ENCODE results near the gene ETF1.

Gene ETF1

GRCh38 chr5:138563340-138564118, 20.5 kb upstream of the ETF1 start:
- no peak for DNase-seq (ENCODE audit: low spot score)

- no peak for DNase-seq (ENCODE audit: low spot score)
Observed at GRCh38 chr5:138560971-138561370, 17.9 kb upstream of the ETF1 start.

- DNase-seq (ENCODE audit: low spot score), result no peak
Observed at GRCh38 chr5:138559937-138560336, 16.9 kb upstream of the ETF1 start.

GRCh38 chr5:138557677-138558076, 14.6 kb upstream of the ETF1 start:
- DNase-seq (ENCODE audit: low spot score), result no peak

DNA sequence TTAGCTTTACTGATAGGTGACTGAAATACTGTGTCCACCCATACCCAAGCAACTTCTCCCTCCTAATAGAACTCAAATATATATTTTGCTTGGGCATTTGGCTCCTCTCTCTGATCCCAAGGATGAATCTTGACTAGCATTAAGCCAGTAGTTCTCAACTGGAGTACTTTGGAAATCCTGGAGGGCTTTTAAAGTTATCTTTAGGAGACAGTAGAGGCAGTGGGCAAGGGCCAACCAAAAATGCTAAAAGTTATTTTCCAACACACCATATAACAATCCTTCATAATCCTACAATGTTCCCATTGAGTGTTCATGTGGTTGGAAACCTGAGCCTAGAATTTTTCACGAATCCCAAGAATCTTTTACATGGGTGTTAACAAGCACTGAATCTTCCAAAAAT, 11.1 kb upstream of the ETF1 start:
- DNase-seq (ENCODE audit: low spot score), result no peak

GRCh38 chr5:138553437-138554095, 10.5 kb upstream of the ETF1 start:
- no peak for DNase-seq (ENCODE audit: low spot score)

GRCh38 chr5:138552657-138553056, 9.6 kb upstream of the ETF1 start:
- DNase-seq (ENCODE audit: low spot score), result no peak

DNA sequence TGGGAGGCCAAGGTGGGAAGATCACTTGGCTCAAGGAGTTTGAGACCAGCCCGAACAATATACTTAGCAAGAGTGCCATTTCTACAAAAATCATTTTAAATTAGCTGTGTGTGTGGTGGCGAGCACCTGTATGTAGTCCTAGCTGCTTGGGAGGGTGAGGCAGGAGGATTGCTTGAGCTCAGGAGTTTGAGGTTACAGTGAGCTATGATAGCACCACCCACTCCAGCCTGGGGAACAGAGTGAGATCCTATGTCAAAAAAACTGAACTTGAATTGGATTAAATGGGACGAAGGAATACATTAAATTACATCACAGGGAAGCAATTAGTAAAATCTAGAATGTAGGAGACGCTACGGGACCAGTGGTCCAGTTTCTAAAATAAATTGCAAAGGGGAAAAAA, 6.4 kb upstream of the ETF1 start:
- no peak for DNase-seq (ENCODE audit: low spot score)

GRCh38 chr5:138545919-138546562, 3.0 kb upstream of the ETF1 start:
- DNase-seq (ENCODE audit: low spot score), result no peak

DNA sequence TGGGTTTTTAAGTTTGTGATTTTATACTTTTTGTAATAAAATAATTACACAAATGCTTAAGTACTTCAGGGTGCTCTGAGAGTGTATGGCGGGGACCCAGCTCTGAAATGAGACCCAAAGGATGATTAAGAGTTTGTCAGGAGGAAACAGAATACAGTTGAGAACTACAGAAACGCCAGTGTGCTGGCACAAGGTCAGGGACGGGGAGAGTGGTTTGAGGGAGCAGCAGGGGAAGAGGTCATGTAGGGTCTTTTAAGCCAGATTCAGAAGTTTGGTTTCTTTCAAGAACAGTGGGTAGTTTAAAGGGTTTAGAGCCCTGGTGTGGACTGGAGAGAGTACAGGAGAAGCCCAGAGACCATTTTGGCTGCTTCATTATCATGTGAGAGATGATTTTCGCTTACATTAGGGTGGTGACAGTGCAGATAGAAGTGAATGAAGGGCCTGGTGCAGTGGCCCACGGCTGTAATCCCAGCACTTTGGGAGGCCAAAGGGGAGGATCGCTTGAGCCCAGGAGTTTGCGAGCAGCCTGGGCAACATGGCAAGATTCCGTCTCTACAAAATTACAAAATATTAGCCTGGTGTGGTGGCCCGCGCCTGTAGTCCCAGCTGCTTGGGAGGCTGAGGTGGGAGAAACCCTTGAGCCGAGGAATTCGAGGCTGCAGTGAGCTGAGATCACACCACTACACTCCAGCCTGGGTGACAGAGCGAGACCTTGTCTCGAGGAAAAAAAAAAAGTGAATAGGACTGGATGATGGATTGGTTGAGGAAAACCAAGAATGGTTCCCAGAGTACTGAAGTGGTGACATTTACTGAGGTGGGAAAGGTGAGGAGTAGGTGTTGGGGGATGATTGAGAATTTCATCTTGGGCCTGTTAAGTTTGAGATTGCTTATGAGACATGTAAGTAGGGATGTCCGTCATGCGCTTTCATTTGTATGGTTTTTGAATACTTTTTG, 1.4 kb upstream of the ETF1 start:
- DNase-seq (ENCODE audit: low spot score), result no peak

GRCh38 chr5:138543730-138544104, 681 bp upstream of the ETF1 start:
- DNase-seq (ENCODE audit: low spot score), result peak; percentile 70

DNA sequence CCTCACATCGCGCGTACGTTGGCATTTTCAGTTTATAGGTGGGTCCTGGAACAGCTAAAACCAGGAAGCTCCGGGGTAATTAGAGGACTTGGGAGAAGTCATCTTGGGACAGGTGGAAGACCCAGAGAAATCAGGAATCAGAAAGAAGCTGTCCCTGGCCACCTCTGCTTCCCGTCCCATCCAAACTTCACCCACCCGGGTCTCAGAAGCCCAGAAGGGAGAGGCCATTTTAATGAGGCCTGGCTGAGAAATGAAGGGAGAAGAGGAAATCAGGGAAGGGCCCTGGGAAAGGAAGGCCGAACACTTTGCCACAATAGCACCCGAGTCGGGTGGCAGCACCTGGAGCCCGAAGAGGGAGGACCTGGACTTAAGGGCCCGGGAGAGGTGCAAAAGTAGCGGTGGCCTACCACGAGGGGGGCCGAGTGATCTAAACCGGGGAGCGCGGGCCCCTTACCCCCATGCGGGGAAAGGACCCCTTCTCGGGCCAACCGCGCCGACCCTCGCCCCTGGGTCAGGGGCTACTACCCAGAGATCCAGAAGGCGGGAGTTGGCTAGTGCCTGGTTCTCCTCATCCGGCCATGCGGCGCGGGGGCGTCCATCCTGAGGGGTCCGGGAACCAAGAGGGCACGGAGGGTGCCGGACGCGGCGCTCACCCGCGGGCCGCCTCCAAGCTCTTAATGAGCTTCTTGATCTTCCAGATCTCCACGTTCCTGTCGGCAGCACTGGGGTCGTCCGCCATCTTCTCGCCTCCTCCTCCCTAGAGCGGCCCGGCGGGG, 668 bp downstream of the ETF1 start:
- DNase-seq (ENCODE audit: low spot score), result peak; percentile 27

DNA sequence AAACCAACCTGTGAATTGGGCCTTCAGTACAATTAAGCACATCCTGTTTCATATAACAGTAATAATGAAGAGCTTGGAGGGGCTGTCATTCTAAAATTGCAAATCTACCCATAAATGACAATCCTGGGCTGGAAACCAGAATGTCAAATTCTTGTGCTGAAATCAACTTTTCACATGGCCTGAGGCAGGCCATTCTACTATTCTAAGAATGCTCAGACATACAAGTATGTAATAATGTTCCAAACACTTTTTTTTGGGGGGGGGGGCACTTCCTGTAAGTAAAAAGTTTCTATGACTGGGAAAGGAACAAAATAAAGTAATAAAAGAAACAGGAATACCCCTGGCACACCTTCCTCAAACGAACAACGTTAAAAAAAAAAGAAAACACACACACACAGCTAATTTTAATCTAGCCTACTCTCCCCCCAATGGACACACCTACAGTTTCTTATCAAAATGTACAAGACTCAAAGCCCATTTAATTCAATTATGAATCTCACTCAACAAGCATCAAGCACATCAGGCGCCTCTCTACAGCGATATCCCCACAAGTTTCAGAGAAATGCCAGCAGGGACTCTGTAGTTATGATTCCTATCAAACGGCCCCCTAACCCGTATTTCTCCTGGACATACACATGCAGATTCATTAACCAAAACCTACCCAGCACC, 1.4 kb downstream of the ETF1 start:
- no peak for DNase-seq (ENCODE audit: low spot score)

GRCh38 chr5:138539791-138540190, 3.2 kb downstream of the ETF1 start:
- no peak for DNase-seq (ENCODE audit: low spot score)

GRCh38 chr5:138538943-138539627, 4.0 kb downstream of the ETF1 start:
- no peak for DNase-seq (ENCODE audit: low spot score)

DNA sequence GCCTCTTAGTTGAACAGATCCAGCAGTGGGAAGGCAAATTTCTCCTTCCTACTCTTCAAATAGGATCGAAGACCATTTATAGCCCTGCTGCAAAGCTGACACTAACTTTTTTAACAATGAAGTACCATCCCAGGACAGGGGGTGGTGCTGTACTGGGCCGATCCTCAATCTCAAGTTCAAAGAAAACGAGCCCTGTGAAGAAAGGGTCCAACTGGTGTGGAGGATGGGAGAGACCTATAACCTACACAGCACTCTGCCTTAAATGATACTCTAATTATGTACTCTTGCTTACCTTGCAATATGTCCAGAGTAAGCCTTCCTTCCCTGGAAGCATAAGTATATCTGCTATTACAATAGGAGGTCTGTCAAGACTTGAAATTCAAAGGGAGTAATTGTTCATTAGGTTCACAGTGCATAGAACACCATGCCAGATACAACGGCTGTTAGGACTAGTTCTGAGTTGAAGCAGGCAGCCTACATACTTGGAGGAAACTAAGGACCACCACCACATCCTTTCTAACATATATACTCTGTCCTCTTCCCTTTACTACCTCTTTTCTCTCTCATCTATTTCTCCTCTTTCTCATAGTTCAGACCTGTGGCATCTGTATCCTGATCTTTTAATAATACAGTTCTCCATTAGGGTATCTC, 6.2 kb downstream of the ETF1 start:
- peak; percentile 43 for DNase-seq (ENCODE audit: low spot score)

- no peak for DNase-seq (ENCODE audit: low spot score)
Observed at GRCh38 chr5:138536215-138536614, 6.8 kb downstream of the ETF1 start.

- DNase-seq (ENCODE audit: low spot score), result no peak
Observed at GRCh38 chr5:138533973-138534941, 8.8 kb downstream of the ETF1 start.

Data from D341Med (cell line).